Left lung (tissue), 10 donors: ENCODE measurements around the gene LGALS8. TPM values are rescaled to one million over a fixed set of nuclear protein-coding genes. Genes with fewer than 3 reads are reported as not detected.

ENCODE experiments used
- ATAC-seq: fragments of 200-7000 bp; cut with Tn5 transposase; one replicate; pipeline ENCODE4 v1.9.1; 2020; ENCODE audit warnings: moderate library complexity
- DNase-seq, 4 donors: peaks; one replicate each; pipeline ENCODE4 v3.0.0-alpha.2; 2013 to 2020
- H3K27ac ChIP-seq, 2 donors: fragments of 200-600 bp; sonication (generic) in 1 of 2; one replicate each; pipeline versions ENCODE4 v1.5.0 to v1.8.0; 2020 to 2021
- H3K27me3 ChIP-seq, 2 donors: fragments of 200-600 bp; sonication (generic) in 1 of 2; one replicate each; pipeline versions ENCODE4 v1.5.0 to v1.8.0; 2020 to 2021
- H3K36me3 ChIP-seq, 2 donors: fragments of 200-600 bp; sonication (generic) in 1 of 2; one replicate each; pipeline versions ENCODE4 v1.5.0 to v1.8.0; 2020 to 2021
- H3K4me1 ChIP-seq, 2 donors: fragments of 200-600 bp; one replicate each; pipeline ENCODE4 v1.8.0; 2021
- H3K4me3 ChIP-seq, 2 donors: fragments of 200-600 bp; sonication (generic) in 1 of 2; one replicate each; pipeline versions ENCODE4 v1.5.0 to v1.8.0; 2020 to 2021; ENCODE audit warnings: mild to moderate bottlenecking in 1 of 2
- H3K9me3 ChIP-seq, 2 donors: fragments of 200-600 bp; sonication (generic) in 1 of 2; one replicate each; pipeline versions ENCODE4 v1.5.0 to v1.8.0; 2020 to 2021
- intact Hi-C, 2 donors: fragments of 100-400 bp; cut with DNase I; formaldehyde crosslinking; loops; one replicate each; pipeline versions ENCODE4 v1.11.2 to v1.14.2; 2022
- polyA plus RNA-seq, 6 donors: library from polyadenylated mRNA; unstranded; fragments of 120-200 nt; gene quantifications; one replicate each; pipeline ENCODE4 v1.2.1, GENCODE V29; 2013; ENCODE audit not compliant: insufficient read length in 6 of 6
- total RNA-seq, 2 donors: library from RNA; stranded (reverse); fragmentation: NEBNext Ultra II Directional; extraction: Animal tissue kit (Norgen Biotek cat#: 25700); gene quantifications; one replicate each; pipeline ENCODE4 v1.2.1, GENCODE V29; 2021
- TF ChIP-seq, protein P1 (sequence below), 2 donors: fragments of 200-600 bp; sonication (generic) in 1 of 2; IDR thresholded peaks; one replicate each; pipeline versions ENCODE4 v1.5.0 to v1.8.0; 2021; ENCODE audit warnings: antibody characterized with exemption in 2 of 2
- donor health status: DM: no; HTN: yes; CAD: no.
- donor health status: DM: no; HTN: no; CAD: no.

The LGALS8 gene
- total and polyA plus RNA-seq, 8 donors: 64.2 to 92.8 (median 79.5) TPM

DNA sequence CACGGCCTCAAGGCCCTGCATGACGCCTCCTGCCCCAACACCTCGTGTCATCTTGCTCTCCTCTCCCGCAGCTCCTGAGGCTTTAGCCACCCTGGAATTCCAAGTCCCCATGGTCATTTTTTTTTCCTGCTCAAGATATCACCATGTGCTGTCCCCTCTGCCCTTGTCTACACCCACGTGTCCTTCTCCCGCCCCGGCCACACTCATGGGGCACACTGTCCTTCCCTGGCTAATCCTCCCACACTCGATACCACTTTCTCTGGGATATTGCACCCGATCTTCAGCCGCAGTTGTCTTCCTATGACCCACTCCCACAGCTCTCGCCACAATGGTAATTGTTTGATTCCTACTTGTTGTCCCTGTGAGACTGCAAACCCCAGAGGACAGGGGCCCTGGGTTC lies 29.7 kb upstream of the LGALS8 start:
- DNase-seq (no peak), ATAC-seq (no peak)
- intact Hi-C loops: no loop called here
- no peak overlapping the region for H3K4me3 ChIP-seq
- TF ChIP-seq, protein P1, sequence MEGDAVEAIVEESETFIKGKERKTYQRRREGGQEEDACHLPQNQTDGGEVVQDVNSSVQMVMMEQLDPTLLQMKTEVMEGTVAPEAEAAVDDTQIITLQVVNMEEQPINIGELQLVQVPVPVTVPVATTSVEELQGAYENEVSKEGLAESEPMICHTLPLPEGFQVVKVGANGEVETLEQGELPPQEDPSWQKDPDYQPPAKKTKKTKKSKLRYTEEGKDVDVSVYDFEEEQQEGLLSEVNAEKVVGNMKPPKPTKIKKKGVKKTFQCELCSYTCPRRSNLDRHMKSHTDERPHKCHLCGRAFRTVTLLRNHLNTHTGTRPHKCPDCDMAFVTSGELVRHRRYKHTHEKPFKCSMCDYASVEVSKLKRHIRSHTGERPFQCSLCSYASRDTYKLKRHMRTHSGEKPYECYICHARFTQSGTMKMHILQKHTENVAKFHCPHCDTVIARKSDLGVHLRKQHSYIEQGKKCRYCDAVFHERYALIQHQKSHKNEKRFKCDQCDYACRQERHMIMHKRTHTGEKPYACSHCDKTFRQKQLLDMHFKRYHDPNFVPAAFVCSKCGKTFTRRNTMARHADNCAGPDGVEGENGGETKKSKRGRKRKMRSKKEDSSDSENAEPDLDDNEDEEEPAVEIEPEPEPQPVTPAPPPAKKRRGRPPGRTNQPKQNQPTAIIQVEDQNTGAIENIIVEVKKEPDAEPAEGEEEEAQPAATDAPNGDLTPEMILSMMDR (IDR thresholded peaks at IDR 0.05): no peak
- H3K4me1 ChIP-seq: no peaks in the 10 kb centered on the region
- H3K36me3 ChIP-seq: no peaks in the 10 kb centered on the region
- H3K27ac ChIP-seq: no peak overlapping the region
- H3K27me3 ChIP-seq: no peaks in the 10 kb centered on the region
- no peaks in the 10 kb centered on the region for H3K9me3 ChIP-seq

DNA sequence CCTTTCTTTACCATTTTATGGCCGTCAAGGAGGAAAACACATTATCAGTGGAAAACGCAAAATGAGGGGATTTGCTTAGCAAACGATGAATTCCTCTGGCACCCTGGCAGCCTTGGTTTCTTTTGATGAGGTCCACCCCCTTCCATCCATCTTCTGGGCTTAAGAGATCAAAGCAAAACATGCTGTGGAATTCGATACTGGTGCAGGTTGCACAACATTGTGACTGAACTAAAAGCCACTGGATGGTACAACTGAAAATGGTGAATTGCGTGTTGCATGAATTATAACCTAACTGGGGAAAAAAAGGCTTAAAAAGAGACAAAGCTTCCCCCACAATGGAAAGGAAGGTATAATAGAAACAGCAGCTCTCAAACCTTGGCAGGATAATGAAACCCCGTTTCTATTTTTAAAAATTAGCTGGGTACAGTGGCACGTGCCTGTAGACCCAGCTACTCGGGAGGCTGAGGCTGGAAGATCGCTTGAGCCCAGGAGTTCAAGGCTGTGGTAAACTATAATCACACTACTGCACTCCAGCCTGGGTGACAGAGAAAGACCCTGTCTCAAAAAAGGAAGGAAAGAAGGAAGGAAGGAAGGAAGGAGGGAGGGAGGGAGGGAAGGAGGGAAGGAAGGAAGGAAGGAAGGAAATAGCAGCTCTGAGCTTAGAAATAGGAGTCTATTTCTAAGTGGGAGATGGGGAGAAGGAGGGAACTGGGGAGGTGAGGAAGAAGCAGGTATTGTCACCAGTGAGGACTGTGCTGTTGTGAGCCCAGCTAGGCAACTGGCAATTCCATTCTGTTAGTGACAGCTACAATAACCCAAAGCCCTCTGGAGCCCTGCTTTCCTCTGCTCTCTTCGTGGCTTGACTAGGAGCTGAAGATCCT lies 29.0 kb upstream of the LGALS8 start:
- Histone ChIP-seq H3K36me3 (no peaks in the 10 kb centered on the region), H3K4me1 (no peaks in the 10 kb centered on the region), H3K27me3 (no peaks in the 10 kb centered on the region), H3K27ac (no peak overlapping the region), H3K9me3 (no peaks in the 10 kb centered on the region), H3K4me3 (no peak overlapping the region)
- ATAC-seq (no peak), DNase-seq (no peak)
- TF ChIP-seq, protein P1 (IDR thresholded peaks at IDR 0.05): no peak
- intact Hi-C loops: no loop called here

DNA sequence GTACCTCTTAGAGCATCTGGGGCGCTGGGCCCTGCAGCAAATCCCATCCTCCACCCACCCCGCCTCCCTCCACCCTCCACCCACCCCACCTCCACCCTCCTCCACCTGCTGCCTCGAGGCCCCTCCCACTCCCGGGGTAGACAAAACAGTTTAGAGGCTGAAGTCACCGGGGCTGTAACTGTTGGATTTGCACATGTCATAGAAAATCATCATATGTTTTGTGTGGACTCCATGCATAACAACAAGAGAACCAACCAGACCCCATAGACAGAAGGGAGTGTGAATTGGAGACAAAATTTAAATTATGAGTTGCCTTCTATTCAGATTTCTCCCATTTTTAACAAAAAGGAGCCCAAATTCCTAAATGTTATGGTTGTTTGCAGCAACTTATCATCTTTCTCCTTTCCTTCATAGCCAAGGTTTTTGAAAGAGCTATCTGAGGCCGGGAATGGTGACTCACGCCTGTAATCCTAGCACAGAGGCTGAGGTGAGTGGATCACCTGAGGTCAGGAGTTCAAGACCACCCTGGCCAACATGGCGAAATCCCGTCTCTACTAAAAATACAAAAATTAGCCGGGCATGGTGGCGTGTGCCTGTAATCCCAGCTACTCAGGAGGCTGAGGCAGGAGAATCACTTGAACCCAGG lies 28.2 kb upstream of the LGALS8 start:
- no peak overlapping the region for H3K4me3 ChIP-seq
- no peaks in the 10 kb centered on the region for H3K27me3 ChIP-seq
- DNase-seq (no peak), ATAC-seq (no peak)
- H3K27ac ChIP-seq: no peak overlapping the region
- no peaks in the 10 kb centered on the region for H3K36me3 ChIP-seq
- no peaks in the 10 kb centered on the region for H3K9me3 ChIP-seq
- TF ChIP-seq, protein P1 (IDR thresholded peaks at IDR 0.05): no peak
- H3K4me1 ChIP-seq: no peaks in the 10 kb centered on the region
- intact Hi-C loops: no loop called here

DNA sequence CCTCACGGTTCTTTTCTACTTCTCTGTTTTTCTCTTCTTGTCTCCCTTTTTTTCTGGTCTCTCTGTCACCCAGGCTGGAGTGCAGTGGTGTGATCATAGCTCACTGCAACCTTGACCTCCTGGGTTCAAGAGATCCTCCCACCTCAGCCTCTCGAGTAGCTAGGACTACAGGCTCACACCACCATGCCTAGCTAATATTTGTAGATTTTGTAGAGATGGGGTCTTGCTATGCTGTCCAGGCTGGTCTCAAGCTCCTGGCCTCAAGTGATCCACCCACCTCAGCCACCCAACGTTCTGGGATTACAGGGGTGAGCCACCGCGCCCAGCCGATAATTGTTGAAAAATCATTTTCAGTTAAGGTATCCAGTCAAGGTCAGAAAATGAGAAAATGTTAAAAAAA lies 25.9 kb upstream of the LGALS8 start:
- intact Hi-C loops: no loop called here
- DNase-seq (no peak), ATAC-seq (no peak)
- TF ChIP-seq, protein P1 (IDR thresholded peaks at IDR 0.05): no peak
- no peaks in the 10 kb centered on the region for H3K36me3 ChIP-seq
- H3K4me1 ChIP-seq: peaks cover 0 to 5% of the 10 kb centered on the region in 2 donors
- no peaks in the 10 kb centered on the region for H3K9me3 ChIP-seq
- H3K27ac ChIP-seq: no peak overlapping the region
- no peaks in the 10 kb centered on the region for H3K27me3 ChIP-seq
- H3K4me3 ChIP-seq: no peak overlapping the region

DNA sequence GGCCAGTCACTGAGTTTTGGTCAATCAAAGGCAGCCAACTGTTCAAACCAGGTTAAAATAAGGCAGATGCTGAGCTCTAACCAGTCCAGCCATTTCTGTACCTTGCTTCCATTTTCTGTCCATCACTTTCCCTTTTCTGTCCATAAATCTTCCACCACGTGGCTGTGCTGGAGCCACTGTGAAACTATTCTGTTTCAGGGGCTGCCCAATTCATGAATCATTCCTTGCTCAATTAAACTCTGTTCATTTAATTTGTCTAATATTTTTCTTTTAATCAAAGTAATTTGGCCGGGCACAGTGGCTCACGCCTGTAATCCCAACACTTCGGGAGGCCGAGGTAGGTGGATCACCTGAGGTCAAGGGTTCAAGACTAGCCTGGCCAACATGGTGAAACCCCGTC lies 22.7 kb upstream of the LGALS8 start:
- Histone ChIP-seq H3K27ac (no peak overlapping the region), H3K4me1 (peaks cover 0 to 12% of the 10 kb centered on the region in 2 donors), H3K4me3 (no peak overlapping the region), H3K36me3 (no peaks in the 10 kb centered on the region), H3K9me3 (no peaks in the 10 kb centered on the region), H3K27me3 (no peaks in the 10 kb centered on the region)
- TF ChIP-seq, protein P1 (IDR thresholded peaks at IDR 0.05): no peak
- intact Hi-C loops: no loop called here
- ATAC-seq: no peak
- no peak for DNase-seq
